GM19438 (cell line): Measurements from ENCODE around the gene MKI67.

Experiments
- ATAC-seq: cut with Tn5 transposase; IDR thresholded peaks from one replicate; pipeline ENCODE4 v1.9.1; 2021; ENCODE audit warnings: low read depth; ENCODE audit not compliant: unreplicated experiment

The MKI67 gene

DNA sequence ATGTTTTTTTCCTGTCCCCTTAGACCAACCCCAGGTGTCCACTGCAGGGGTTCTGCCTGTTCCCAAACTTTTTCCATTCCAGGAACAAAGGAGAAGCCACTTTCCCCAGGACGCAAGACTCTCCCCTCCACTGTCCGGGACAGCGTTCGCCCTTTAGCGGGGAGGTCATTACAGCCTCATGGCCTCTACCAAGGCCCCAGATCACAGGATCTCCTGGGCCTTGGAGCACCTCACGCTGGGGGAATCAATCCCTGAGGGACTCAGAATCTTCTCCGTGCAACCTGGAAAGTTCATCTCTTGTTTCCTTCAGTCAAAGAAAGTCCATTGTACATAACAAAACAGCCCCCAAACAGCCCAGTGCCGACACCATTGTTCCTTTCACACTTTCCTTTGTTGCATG is 41.2 kb downstream of the MKI67 start:
- no peak for ATAC-seq

DNA sequence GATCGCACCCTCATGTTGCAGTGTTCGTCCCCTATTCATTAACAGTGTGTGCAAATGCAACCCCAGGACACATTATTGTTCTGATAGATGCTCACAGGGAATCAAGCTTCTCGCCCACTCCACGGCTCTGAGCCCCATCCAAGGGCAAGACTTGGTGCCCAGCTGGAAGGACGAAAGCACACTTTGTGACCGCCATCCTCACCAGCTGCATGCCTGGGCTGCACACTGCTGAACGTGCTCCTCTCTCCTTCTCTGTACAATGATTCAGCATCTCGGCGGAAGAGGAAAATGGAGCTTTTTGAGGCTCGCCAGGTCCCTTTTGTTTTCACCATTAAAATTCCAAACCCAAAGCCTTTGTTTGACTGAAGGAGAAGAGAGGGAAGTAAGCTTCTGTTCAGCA is 41.9 kb downstream of the MKI67 start:
- no peak for ATAC-seq

DNA sequence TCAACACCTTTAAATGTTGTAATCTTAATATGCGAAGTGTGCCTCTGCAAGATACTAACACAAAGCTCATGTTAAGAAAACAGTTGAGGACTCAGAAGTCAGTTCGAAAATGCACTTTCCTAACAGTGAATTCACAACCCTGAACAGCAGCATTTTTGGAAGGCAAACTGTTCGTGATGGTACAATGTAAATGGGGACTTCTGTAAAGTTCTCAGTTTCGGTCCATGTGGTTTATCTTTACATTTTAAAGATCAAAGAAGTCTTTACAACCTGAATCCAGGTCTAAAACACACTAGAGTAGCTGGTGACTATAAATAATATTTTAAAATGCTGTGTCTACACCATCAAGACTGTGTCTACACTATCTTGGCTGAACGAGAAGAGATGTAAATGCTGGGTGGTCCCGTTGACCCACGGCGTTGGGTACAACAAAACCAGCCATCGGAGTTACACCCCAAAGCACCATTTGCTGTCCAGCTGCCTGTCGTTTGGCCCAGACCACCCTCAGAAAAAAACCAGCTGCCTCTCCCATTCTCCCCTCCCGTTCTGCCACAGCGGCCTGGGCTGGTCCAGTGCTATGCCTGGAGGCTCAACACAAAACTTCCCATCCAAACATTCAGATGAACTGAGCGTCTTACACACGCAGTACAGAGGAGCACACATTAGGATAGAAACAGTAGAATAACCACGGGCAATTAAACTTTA is 42.9 kb downstream of the MKI67 start:
- no peak for ATAC-seq

DNA sequence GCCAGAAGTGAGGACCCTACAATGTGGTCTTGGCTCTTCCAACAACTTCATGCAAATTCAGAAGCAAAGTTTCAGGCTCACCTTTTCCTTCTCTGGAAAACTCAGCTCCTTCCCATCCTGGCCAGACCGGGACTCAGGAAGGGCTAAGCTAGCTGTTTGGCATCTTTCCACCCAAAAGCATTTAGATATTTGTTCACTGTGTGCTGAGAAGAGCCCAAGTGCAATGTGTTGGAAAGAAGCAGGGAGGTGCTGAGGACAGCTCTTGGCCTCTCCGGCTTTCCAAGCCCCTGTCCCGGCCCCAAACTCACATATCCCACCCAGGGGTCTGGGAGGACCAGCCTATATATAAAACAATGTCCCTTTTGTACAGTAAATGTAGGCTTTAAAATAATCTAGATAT is 44.5 kb downstream of the MKI67 start:
- ATAC-seq, result no peak

DNA sequence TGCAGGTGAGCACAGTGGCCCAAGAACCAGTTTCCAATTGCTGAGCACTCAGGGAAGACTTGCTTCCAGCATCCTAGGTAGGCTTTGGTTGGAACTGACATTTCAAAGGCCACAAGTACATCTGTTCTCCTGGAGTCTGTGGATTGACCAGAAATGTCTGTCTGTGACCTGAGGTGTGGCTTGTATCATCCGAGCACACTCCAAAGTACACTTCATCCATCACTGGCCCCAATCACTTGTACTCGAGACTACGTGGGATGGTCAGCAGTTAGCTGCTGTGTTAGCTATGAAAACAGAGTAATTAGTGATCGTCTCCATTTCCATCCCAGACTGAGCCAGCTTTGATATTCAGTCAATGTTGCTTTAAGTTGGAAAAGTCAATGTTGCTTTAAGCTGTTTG is 45.0 kb downstream of the MKI67 start:
- ATAC-seq, result no peak

DNA sequence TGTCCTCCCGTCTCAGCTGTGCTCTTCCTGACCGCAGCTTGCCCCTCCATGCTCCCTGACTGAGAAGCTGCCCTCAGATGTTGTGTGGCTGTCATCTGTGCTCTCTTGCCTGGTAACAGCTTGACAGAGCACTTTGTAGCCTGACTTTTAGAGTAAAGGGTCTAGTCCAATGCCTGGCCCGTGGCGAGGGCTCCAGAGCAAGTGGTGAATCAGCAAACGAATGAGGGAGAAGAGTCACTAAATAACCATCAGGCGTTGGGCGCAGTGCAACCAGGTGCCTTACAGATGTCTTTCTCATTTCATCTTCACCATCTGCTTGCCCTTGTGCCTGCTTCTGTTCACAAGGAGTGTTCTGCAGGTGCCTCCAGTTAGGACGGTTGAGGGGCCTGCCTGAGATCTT is 45.6 kb downstream of the MKI67 start:
- ATAC-seq, result no peak

DNA sequence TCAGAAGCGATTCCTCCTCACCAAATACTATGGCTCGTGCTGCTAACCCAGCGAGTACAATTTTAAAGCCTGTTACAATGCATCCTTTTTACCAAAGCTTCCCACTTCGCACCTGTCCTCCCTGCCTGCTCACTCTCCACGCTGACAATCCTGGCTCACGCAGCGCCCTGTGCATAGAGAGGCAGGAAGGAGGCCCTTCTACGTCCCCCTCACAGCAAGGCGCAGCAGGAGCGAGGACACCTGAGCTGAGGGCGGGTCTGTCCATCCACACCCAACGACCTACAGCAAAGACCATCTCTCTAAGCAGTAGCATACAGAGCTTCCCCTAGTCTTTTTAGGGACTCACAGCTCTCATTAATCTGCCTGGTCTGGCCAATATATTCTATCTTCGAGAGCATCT is 46.0 kb downstream of the MKI67 start:
- no peak for ATAC-seq

DNA sequence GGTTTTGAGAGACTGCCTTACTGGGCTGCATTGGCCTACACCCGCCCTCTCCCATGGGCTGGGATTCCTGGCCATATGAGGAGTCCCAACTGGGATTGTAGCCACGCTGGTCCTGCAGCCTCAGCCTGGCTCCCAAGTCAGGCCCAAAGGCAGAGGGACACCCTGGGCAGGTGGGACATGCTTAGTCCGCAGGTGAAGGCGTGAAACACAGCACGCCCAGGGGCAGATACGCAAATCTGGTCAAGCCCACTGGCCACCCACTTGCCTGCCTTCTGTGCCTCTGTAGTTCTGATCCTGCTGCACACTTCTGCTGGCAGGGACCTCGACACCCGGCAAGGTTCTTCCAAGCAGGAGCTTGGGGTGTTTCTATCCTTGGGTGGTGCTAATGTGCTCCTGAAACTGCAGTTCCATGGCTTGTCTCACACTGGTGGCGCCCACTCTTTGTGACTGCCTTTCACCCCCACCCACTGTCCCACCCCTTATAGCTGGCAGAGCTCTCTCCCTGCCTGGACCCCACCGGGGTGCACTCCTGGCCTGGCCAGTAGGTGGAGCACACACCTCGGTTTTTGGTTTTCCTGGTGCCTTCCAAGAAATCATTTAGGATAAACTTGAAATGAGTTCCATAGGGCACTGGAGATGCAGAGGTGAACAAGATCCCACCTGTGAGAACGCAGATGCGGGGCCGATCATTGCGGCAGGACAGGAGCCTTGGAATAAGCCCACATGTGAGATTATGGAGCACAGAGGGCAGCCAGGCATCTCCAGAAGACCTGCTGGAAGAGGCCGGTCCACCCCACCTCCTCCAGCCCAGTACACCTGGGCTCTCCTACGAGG is 47.9 kb downstream of the MKI67 start:
- peak; percentile 81 for ATAC-seq

DNA sequence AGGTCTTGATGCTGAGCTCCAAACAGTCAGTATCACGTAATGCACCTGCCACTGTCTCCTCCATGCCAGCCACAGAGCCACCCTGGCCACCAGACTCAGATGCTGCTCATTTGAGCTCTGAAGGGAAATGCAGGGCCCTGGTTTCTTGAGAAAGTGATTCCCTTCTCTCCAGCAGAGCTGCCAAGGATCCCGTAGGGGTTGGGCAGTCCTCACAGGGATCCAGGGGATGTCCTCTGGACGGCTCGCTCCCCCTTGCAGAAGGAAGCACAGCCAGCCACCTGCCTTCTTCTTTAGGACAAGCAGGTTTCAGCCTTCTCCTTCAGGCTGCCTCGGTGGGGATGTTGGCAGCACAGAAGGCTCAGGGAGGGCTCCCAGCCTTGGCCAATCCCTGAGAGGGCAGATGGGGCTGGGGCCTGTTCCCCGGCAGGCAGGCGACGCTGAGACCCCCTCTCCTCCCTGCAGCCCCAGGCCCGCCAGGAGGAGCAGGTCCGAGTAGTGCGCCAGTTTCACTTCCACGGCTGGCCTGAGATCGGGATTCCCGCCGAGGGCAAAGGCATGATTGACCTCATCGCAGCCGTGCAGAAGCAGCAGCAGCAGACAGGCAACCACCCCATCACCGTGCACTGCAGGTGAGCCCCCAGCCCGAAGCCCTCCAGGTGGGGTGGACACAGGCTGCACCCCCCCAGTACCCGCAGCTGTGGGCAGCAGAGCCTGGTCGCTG is 48.9 kb downstream of the MKI67 start:
- ATAC-seq, result no peak

DNA sequence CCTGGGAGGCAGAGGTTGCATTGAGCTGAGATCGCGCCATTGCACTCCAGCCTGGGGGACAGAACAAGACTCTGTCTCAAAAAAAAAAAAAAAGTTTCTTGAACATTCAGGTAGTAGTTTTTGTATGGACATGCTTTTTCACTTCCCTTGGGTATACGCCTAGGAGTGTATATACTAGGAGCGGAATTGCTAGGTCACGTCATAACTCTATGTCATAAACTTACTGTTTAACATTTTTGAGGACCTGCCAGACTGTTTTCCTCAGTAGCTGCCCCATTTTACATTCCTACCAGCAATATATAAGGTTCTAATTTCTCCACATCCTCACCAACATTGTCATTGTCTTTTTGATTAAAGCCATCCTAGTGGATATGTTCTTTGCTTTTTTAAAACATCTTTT is 51.6 kb downstream of the MKI67 start:
- no peak for ATAC-seq

DNA sequence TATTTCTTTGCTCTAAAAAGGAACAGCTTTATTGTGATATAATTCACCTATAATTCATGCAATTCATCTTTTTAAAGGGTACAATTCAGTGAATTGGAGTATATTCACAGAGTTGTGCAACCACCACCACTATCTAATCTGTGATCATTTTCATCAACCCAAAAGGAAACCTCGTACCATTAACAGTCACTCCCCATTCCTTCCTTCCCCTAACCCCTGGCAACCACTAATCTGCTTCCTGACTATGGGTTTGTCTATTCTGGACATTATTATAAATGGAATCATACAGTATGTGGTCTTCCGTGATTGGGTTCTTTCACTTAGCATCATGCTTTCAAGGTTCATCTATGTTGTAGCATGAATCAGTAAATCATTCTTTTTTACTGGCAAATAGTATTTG is 52.3 kb downstream of the MKI67 start:
- no peak for ATAC-seq

DNA sequence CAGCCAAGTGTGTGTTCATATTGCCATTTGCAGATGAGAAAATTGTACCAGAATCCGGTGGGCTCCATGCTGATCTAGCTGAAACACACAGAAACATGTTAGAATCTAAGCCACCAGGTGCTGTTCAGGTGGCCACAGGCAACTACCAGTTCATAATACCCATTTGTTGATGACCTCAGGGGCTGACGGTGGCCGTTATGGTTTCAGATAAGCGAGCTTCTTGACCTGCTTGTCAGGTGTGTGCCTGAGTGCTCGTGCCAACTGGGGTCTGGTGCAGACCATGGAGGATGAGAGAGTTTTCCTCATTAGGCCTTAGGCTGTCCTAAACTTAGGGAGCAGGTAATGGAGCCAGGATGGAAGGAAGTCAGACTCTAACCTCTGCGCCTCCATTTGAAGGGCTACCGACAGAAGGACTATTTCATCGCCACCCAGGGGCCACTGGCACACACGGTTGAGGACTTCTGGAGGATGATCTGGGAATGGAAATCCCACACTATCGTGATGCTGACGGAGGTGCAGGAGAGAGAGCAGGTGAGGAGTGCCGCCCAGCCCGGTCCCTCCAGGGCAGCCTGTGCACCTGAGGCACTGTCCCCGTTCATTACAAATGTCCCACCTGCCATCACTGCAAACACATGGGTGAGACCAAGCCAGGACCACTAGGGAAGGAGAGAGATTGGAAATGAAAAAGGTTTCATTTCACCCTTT is 53.1 kb downstream of the MKI67 start:
- no peak for ATAC-seq

DNA sequence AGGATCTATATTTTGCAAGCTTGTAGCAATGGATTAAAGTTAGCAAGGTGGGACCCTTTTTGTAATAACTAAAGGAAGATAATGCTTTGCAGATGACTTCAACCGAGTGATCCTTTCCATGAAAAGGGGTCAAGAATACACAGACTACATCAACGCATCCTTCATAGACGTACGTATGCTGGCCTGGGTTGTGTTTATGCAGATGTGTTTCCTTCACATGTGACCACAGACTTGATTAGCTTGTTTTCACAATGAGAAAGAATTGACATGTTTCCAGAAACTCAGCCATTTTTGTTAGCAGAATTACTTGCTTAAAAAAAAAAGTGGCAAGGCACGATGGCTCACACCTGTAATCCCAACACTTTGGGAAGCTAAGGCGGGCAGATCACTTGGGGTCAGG is 54.2 kb downstream of the MKI67 start:
- no peak for ATAC-seq

DNA sequence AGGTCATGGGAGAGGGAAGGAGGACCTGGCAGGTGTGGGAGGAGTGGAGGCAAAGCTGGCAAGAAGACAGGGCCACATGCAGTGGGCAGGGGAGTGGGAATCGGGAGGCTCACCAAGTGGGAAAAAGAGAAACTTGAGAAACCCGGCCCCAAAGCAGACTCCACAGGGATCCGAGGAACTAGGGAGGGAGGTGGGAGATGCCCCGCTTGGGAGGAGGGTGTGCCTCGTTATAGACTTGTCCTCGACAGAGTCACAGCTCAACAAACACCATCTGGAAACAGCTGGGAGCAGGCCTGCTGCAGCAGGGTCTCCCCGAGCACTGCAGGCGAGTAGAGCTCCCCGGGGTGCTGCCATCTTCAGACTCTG is 54.8 kb downstream of the MKI67 start:
- no peak for ATAC-seq

DNA sequence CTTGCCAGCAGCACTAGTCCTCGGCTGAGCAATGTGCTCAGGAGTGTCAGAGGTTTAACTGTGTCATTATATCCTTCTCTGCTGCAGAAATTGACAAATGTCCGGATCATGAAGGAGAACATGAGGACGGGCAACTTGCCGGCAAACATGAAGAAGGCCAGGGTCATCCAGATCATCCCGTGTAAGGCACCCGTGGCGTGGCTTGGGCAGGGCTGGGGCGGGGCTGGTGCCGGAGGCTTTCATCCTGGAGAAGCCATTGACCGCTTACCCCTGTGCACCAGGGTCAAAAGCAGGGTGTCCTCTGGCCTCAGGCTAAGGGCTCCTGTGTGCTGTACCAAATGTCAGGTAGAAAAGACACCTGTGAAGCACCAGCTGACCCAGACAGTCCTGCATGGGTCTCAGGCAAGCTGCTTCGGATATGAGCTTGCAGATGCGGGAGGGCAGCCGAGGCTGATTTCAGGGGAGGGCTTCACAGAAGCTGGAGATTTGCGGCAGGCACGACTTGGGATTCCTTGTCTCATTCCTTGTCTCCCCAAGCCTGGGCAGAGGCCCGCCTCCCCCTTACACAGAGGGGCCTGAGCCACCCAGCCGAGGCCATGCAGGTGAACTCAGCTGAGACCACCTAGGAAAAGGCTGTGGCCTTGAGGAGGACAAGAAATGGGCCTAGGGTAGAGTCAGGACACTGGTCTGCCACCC is 55.4 kb downstream of the MKI67 start:
- ATAC-seq, result no peak

DNA sequence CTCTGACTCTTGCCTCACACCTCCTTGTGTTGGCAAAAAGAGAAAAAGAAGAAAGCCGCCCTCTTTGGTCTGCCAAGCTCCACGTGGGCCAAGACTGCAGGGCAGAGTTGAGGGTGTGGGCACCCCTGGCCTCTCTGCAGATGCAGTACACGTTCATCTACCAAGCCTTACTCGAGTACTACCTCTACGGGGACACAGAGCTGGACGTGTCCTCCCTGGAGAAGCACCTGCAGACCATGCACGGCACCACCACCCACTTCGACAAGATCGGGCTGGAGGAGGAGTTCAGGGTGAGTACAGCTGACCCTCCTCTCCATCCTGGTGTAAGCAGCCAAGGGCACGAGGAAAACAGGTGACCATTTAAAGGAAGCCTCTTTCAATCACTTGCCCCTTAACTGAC is 56.1 kb downstream of the MKI67 start:
- ATAC-seq, result no peak

DNA sequence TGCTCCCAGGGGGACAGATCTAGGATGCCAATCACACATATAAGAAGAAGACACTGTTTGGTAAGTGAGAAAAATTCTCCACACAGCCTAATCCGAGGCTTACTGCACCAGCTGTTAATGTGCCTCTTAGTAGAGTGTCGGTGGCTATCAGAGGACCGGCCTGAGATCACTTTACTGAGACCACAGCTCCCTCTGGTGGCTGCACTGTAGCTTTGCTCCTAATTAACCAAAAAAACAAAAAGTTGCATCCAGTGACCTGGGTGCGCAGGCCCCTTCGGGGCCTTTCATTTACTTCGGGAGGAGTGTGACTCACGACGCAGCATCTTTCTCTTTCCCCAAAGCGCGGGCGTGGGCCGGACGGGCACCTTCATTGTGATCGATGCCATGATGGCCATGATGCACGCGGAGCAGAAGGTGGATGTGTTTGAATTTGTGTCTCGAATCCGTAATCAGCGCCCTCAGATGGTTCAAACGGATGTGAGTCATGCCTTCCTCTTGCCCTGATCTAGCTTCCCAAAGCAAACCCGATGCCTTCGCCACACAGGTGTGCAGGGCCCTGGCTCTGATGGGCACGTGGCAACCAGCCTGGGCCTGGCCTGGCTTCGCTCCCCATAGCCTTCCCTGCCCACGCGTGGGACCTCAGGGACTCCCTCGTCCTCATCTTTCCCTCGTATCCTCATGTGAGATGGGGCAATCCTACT is 56.7 kb downstream of the MKI67 start:
- ATAC-seq, result peak; percentile 51

DNA sequence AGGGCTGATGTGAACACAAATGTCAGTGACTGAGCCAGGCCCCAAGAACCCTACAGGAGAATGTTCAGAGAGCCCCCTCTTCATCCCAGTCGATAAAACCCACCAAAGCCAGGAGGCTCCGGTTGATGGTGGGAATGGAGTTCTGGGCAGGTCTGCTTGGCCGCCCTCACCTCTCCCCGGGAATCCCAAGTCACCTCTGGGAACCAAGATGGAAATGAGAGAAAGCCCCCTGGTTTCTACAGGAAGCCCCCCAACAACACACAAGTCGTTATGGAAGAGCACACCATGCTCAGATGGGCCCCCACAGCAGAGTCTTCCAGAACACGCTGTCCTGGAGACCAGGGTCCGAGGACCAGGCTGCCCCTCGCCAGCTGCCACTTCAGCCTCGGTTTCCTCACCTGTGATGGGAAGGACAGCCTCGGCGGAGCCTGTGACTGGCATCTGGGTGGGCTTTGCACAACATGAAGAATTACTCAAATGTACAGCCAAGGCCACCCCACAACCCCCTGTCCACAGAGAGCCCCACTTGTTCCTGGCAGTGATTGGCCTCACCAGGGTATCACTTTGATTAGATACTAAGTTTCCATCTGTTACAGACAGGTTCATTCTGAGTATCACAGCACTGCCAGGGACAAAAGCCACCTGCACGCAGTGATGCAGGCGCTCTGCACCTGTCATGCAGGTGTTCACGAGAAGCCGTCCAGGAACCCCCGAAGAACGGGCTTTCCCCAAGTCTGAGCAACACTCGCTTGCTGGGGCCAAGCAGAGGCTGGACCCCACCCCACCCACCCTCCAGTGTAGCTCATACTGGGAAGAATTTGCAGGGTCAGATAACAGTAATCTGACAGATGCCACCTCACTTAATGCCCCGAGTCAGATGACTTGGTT is 57.6 kb downstream of the MKI67 start:
- ATAC-seq, result peak; percentile 2
